GM23338 (cell line): ENCODE measurements around the gene SARNP. TPM values are rescaled to one million over a fixed set of nuclear protein-coding genes. Genes with fewer than 3 reads are reported as not detected.

ENCODE experiments used
- ATAC-seq: fragments of 200-7000 bp; cut with Tn5 transposase; 3 replicates; pipeline ENCODE4 v1.9.1; 2020
- DNase-seq: peaks from one replicate; pipeline ENCODE4 v3.0.0-alpha.2; 2015; ENCODE audit warnings: low spot score
- H2AFZ ChIP-seq: fragments of 200-600 bp; sonication (generic); 2 replicates; pipeline ENCODE4 v1.8.0; 2016; ENCODE audit warnings: antibody characterized with exemption, mild to moderate bottlenecking, moderate library complexity
- H3F3A ChIP-seq: fragments of 200-600 bp; sonication (generic); replicated peaks from 2 replicates; pipeline ENCODE4 v1.8.0; 2017; ENCODE audit warnings: antibody characterized with exemption, mixed run types, low read depth
- H3K27ac ChIP-seq: fragments of 200-600 bp; sonication (generic); 2 replicates; pipeline ENCODE4 v1.6.1; 2016; ENCODE audit warnings: low read depth
- H3K27me3 ChIP-seq: fragments of 200-600 bp; sonication (generic); 2 replicates; pipeline ENCODE4 v1.8.0; 2016; ENCODE audit warnings: mild to moderate bottlenecking, mixed run types, moderate library complexity; ENCODE audit not compliant: insufficient read depth
- H3K36me3 ChIP-seq: fragments of 200-600 bp; sonication (generic); 2 replicates; pipeline ENCODE4 v1.8.0; 2016; ENCODE audit warnings: mild to moderate bottlenecking; ENCODE audit not compliant: insufficient read depth
- H3K4me1 ChIP-seq: fragments of 200-600 bp; sonication (generic); 2 replicates; pipeline ENCODE4 v1.8.0; 2016; ENCODE audit warnings: mild to moderate bottlenecking, moderate library complexity; ENCODE audit not compliant: insufficient read depth
- H3K4me2 ChIP-seq: fragments of 200-600 bp; sonication (generic); 2 replicates; pipeline ENCODE4 v1.7.1; 2017; ENCODE audit warnings: mixed run types
- H3K4me3 ChIP-seq: fragments of 200-600 bp; sonication (generic); 2 replicates; pipeline ENCODE4 v1.6.1; 2016; ENCODE audit warnings: mixed run types
- H3K79me2 ChIP-seq: fragments of 200-600 bp; sonication (generic); replicated peaks from 2 replicates; pipeline ENCODE4 v1.8.0; 2017; ENCODE audit warnings: mild to moderate bottlenecking; ENCODE audit not compliant: insufficient read depth
- H3K9me2 ChIP-seq: fragments of 200-600 bp; sonication (generic); 2 replicates; pipeline ENCODE4 v1.8.0; 2017; ENCODE audit not compliant: insufficient read depth
- H4K20me1 ChIP-seq: fragments of 200-600 bp; sonication (generic); replicated peaks from 2 replicates; pipeline ENCODE4 v1.8.0; 2017; ENCODE audit warnings: mild to moderate bottlenecking; ENCODE audit not compliant: insufficient read depth
- H3K27ac Mint-ChIP-seq: 2 replicates; pipeline ENCODE4 v1.8.0; 2020; ENCODE audit warnings: inconsistent platforms, mild to moderate bottlenecking, moderate library complexity, mixed read lengths
- H3K27me3 Mint-ChIP-seq: 3 replicates; pipeline ENCODE4 v1.8.0; 2022; ENCODE audit warnings: low read depth, mild to moderate bottlenecking, moderate library complexity, mixed read lengths, inconsistent platforms; ENCODE audit not compliant: insufficient read depth, poor library complexity
- H3K36me3 Mint-ChIP-seq: 3 replicates; pipeline ENCODE4 v1.8.0; 2021; ENCODE audit warnings: low read depth, mild to moderate bottlenecking, inconsistent platforms, moderate library complexity, mixed read lengths
- H3K4me1 Mint-ChIP-seq: 3 replicates; pipeline ENCODE4 v1.8.0; 2020; ENCODE audit warnings: mild to moderate bottlenecking, inconsistent platforms, mixed read lengths
- H3K4me3 Mint-ChIP-seq: 3 replicates; pipeline ENCODE4 v1.8.0; 2021; ENCODE audit warnings: moderate library complexity, mild to moderate bottlenecking, inconsistent platforms, mixed read lengths
- H3K9me3 Mint-ChIP-seq: 3 replicates; pipeline ENCODE4 v1.8.0; 2020; ENCODE audit warnings: moderate library complexity, mild to moderate bottlenecking, inconsistent platforms, mixed read lengths
- EZH2phosphoT487 ChIP-seq: fragments of 200-600 bp; sonication (generic); IDR thresholded peaks from one replicate; pipeline ENCODE4 v1.8.1; 2018; ENCODE audit warnings: antibody characterized with exemption; ENCODE audit not compliant: unreplicated experiment
- JUNB ChIP-seq: IDR thresholded peaks from one replicate; pipeline ENCODE4 v1.6.1; 2016; ENCODE audit warnings: antibody characterized with exemption; ENCODE audit not compliant: unreplicated experiment
- NANOG ChIP-seq: IDR thresholded peaks from 2 replicates; pipeline ENCODE4 v1.6.1; 2016; ENCODE audit warnings: antibody characterized with exemption, borderline replicate concordance
- POLR2AphosphoS5 ChIP-seq: IDR thresholded peaks from 2 replicates; pipeline ENCODE4 v1.6.1; 2016; ENCODE audit warnings: antibody characterized with exemption, low read depth
- STAT1 ChIP-seq: IDR thresholded peaks from one replicate; pipeline ENCODE4 v1.6.1; 2016; ENCODE audit warnings: antibody characterized with exemption; ENCODE audit not compliant: unreplicated experiment
- ZNF114 ChIP-seq: fragments of 250-450 bp; sonication (Bioruptor Pico); IDR thresholded peaks from 2 replicates; pipeline ENCODE4 v1.5.0; 2020; ENCODE audit warnings: mild to moderate bottlenecking, moderate library complexity
- polyA plus RNA-seq: library from polyadenylated mRNA; unstranded; fragments of >200 nt; fragmentation: Nextera tagmentation; extraction: Ambion mirVana; gene quantifications from 2 replicates; pipeline ENCODE4 v1.2.1, GENCODE V29; 2016
- total RNA-seq: library from RNA; depleted of rRNA; stranded (reverse); fragments of >200 nt; shearing (Covaris generic); gene quantifications from 2 replicates; pipeline ENCODE4 v1.2.3, GENCODE V29; 2014
- TF ChIP-seq, protein P1 (sequence below): IDR thresholded peaks from one replicate; pipeline ENCODE4 v1.6.1; 2018; ENCODE audit warnings: antibody characterized with exemption; ENCODE audit not compliant: unreplicated experiment
- TF ChIP-seq, protein P2 (sequence below): IDR thresholded peaks from 2 replicates; pipeline ENCODE4 v1.6.1; 2016; ENCODE audit warnings: antibody characterized with exemption
- TF ChIP-seq, protein P3 (sequence below), 2 experiments: fragments of 200-600 bp in 1 of 2; sonication (generic) in 1 of 2; conservative IDR thresholded peaks; 2 replicates each; pipeline versions ENCODE4 v1.5.1 to v1.6.1; 2016 to 2017; ENCODE audit warnings: antibody characterized with exemption in 2 of 2, low read depth in 2 of 2, mild to moderate bottlenecking in 2 of 2, moderate library complexity in 1 of 2

Gene SARNP
- total and polyA plus RNA-seq, 2 experiments from 2014 or later, result 96.0 to 313 TPM

DNA sequence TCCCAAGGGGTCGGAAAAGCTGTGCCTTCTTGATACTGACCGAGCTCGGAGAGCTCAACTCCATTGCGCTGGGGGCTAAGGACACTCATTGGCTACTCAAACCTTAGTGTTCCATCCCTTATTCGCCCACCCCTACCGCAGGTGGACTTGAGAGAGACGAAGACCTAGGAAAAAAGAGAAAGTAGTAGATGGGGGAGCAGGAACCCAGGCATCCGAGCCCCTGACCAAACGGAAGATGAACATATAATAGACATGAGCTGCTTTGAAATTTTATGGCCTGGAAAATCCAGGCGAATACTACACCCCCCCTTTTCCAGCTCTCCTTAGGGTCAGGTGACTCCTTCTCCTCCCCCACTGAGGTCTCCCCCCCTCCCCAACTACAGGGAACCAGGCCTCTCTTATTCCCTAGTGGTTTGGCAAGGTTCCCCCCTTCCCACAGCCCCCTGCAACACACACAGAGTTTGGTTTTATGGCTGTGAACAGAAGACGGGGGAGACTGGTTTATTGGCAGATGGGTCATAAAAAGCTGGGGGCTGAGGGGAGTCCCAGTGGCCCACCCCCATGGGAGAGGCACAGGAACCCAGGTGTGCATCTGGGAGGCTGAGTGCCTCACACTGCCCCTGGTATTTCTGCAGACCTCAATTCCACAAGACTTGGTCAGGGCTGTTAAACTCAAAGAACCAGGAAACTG lies 73.0 kb downstream of the SARNP start:
- no peak for TF ChIP-seq POLR2AphosphoS5
- no peak for TF ChIP-seq NANOG
- TF ChIP-seq, protein P1, sequence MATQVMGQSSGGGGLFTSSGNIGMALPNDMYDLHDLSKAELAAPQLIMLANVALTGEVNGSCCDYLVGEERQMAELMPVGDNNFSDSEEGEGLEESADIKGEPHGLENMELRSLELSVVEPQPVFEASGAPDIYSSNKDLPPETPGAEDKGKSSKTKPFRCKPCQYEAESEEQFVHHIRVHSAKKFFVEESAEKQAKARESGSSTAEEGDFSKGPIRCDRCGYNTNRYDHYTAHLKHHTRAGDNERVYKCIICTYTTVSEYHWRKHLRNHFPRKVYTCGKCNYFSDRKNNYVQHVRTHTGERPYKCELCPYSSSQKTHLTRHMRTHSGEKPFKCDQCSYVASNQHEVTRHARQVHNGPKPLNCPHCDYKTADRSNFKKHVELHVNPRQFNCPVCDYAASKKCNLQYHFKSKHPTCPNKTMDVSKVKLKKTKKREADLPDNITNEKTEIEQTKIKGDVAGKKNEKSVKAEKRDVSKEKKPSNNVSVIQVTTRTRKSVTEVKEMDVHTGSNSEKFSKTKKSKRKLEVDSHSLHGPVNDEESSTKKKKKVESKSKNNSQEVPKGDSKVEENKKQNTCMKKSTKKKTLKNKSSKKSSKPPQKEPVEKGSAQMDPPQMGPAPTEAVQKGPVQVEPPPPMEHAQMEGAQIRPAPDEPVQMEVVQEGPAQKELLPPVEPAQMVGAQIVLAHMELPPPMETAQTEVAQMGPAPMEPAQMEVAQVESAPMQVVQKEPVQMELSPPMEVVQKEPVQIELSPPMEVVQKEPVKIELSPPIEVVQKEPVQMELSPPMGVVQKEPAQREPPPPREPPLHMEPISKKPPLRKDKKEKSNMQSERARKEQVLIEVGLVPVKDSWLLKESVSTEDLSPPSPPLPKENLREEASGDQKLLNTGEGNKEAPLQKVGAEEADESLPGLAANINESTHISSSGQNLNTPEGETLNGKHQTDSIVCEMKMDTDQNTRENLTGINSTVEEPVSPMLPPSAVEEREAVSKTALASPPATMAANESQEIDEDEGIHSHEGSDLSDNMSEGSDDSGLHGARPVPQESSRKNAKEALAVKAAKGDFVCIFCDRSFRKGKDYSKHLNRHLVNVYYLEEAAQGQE, result no peak
- Histone ChIP-seq H3K36me3 (peaks cover 11% of the 10 kb centered on the region; the same call in 1 of the 2 replicates), H3F3A (peaks cover 21% of the 10 kb centered on the region), H3K4me3 (peak overlapping the region; percentile 95), H4K20me1 (peaks cover 18% of the 10 kb centered on the region; the same call in 1 of the 2 replicates), H3K4me1 (peaks cover 43% of the 10 kb centered on the region), H3K79me2 (peaks cover 47% of the 10 kb centered on the region), H2AFZ (no peak overlapping the region), H3K9me2 (0 out of 2 replicates have a peak, but pooled peaks cover 4% of the 10 kb centered on the region), H3K4me2 (peak overlapping the region; percentile 85), H3K27ac (peak overlapping the region; percentile 99), H3K27me3 (no peaks in the 10 kb centered on the region)
- ATAC-seq (no peak), DNase-seq (no peak)
- Mint-ChIP-seq H3K4me1 (peaks cover 53% of the 10 kb centered on the region), H3K27ac (peak overlapping the region; percentile 90), H3K9me3 (no peaks in the 10 kb centered on the region; the same call in 2 of the 3 replicates), H3K36me3 (peaks cover 28% of the 10 kb centered on the region), H3K4me3 (peak overlapping the region; percentile 94), H3K27me3 (peaks cover 14% of the 10 kb centered on the region)

DNA sequence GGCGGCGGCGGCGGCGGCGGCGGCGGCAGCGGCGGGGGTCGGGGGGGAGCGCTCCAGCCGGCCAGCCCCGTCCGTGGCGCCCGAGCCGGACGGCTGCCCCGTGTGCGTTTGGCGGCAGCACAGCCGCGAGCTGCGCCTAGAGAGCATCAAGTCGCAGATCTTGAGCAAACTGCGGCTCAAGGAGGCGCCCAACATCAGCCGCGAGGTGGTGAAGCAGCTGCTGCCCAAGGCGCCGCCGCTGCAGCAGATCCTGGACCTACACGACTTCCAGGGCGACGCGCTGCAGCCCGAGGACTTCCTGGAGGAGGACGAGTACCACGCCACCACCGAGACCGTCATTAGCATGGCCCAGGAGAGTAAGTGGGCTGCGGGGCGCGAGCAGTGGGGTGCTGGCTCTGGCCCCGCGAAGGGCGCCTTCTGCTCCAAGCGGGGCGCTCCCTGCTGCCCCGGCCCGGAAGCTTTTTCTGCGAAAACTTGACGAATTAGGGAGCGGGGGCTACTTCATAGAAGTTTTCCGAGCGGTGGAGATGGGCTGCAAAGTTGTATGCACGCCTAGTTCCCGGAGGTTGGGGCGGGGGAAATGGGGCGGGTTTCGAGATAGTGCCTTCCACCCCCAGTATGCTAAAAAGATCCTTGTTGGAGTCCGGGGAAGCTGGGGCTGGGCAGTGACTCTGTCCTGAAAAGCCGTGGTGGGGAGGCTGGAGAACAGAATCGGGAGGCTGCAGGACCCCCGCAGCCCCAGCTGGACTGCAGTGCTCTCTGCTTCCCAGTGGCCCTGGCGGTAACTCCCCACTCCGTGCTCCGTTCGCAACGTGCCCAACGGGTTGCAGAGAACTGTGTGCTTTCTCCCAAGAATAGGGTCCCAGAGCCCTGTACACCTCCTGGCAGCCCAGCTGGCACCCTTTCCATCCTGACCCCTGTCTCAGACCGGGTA lies 73.9 kb downstream of the SARNP start:
- TF ChIP-seq, protein P2, sequence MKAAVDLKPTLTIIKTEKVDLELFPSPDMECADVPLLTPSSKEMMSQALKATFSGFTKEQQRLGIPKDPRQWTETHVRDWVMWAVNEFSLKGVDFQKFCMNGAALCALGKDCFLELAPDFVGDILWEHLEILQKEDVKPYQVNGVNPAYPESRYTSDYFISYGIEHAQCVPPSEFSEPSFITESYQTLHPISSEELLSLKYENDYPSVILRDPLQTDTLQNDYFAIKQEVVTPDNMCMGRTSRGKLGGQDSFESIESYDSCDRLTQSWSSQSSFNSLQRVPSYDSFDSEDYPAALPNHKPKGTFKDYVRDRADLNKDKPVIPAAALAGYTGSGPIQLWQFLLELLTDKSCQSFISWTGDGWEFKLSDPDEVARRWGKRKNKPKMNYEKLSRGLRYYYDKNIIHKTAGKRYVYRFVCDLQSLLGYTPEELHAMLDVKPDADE, result no peak
- TF ChIP-seq STAT1 (no peak), JUNB (no peak), EZH2phosphoT487 (no peak), NANOG (no peak), ZNF114 (CRISPR knock-in tag) (no peak), POLR2AphosphoS5 (no peak)
- TF ChIP-seq, protein P1, result no peak
- TF ChIP-seq, protein P3, sequence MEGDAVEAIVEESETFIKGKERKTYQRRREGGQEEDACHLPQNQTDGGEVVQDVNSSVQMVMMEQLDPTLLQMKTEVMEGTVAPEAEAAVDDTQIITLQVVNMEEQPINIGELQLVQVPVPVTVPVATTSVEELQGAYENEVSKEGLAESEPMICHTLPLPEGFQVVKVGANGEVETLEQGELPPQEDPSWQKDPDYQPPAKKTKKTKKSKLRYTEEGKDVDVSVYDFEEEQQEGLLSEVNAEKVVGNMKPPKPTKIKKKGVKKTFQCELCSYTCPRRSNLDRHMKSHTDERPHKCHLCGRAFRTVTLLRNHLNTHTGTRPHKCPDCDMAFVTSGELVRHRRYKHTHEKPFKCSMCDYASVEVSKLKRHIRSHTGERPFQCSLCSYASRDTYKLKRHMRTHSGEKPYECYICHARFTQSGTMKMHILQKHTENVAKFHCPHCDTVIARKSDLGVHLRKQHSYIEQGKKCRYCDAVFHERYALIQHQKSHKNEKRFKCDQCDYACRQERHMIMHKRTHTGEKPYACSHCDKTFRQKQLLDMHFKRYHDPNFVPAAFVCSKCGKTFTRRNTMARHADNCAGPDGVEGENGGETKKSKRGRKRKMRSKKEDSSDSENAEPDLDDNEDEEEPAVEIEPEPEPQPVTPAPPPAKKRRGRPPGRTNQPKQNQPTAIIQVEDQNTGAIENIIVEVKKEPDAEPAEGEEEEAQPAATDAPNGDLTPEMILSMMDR (conservative IDR thresholded peaks at IDR 0.05; ENCODE audit: low read depth in 2 of 2), result peak in 1 of 2 experiments; percentile 27; a peak in 2 of 4 replicates
- H3K4me1 Mint-ChIP-seq, result peaks cover 48% of the 10 kb centered on the region

More for the DNA sequence above, 73.9 kb downstream of the SARNP start:
- H4K20me1 ChIP-seq, result peaks cover 14% of the 10 kb centered on the region; the same call in 1 of the 2 replicates
- H2AFZ ChIP-seq, result no peak overlapping the region
- Mint-ChIP-seq H3K4me3 (peak overlapping the region; percentile 94), H3K27me3 (peaks cover 10% of the 10 kb centered on the region), H3K27ac (peak overlapping the region; percentile 76), H3K36me3 (peaks cover 20% of the 10 kb centered on the region), H3K9me3 (no peaks in the 10 kb centered on the region; the same call in 2 of the 3 replicates)
- H3F3A ChIP-seq, result peaks cover 21% of the 10 kb centered on the region
- peak; percentile 78 for DNase-seq
- H3K4me2 ChIP-seq, result peak overlapping the region; percentile 85
- H3K9me2 ChIP-seq, result 0 out of 2 replicates have a peak, but pooled peaks cover 4% of the 10 kb centered on the region
- H3K27ac ChIP-seq, result 0 out of 2 replicates have a peak overlapping the region, but pooled peaks have one; percentile 32
- H3K4me1 ChIP-seq, result peaks cover 34% of the 10 kb centered on the region
- H3K27me3 ChIP-seq, result no peaks in the 10 kb centered on the region
- H3K4me3 ChIP-seq, result peak overlapping the region; percentile 95
- peaks cover 3% of the 10 kb centered on the region; the same call in 1 of the 2 replicates for H3K36me3 ChIP-seq
- peak; percentile 0; the same call in 2 of the 3 replicates for ATAC-seq
- peaks cover 44% of the 10 kb centered on the region for H3K79me2 ChIP-seq
